ENCODE data around the gene MC5R.
"Not testable (repeated sequence)": the region's sequence is repeated elsewhere in the genome, so short reads cannot be mapped to it uniquely, and the experiment has no call there.

MC5R gene

GRCh38 chr18:13836559-13836958 is 12.6 kb downstream of the MC5R start:
- no peak overlapping the region for H3K27ac ChIP-seq
- no peak for TF ChIP-seq CTCF (conservative IDR thresholded peaks at IDR 0.05; ENCODE audit: low read depth, low read length)
- H2AFZ ChIP-seq (ENCODE audit: low read depth), result no peak overlapping the region
- H3K27me3 ChIP-seq (ENCODE audit: insufficient read depth, low read depth), result no peaks in the 10 kb centered on the region
- H3K4me2 ChIP-seq, result no peak overlapping the region
- no peaks in the 10 kb centered on the region for H4K20me1 ChIP-seq (ENCODE audit: insufficient read depth)
- no peaks in the 10 kb centered on the region for H3K79me2 ChIP-seq (ENCODE audit: insufficient read depth, low read depth)
- no peak overlapping the region for H3K4me3 ChIP-seq (IDR thresholded peaks at IDR 0.05; ENCODE audit: insufficient read depth, low read depth, low read length)
- H3K9ac ChIP-seq, result no peak overlapping the region
- H3K4me1 ChIP-seq (ENCODE audit: low read depth, poor library complexity, severe bottlenecking), result no peaks in the 10 kb centered on the region
- no peaks in the 10 kb centered on the region for H3K36me3 ChIP-seq (ENCODE audit: insufficient read depth)

GRCh38 chr18:13849791-13850190 is 25.8 kb downstream of the MC5R start:
- TF ChIP-seq CTCF (conservative IDR thresholded peaks at IDR 0.05; ENCODE audit: low read depth, low read length), result no peak
- H3K4me1 ChIP-seq (ENCODE audit: low read depth, poor library complexity, severe bottlenecking), result no peaks in the 10 kb centered on the region
- no peaks in the 10 kb centered on the region for H3K79me2 ChIP-seq (ENCODE audit: insufficient read depth, low read depth)
- no peak overlapping the region for H3K9ac ChIP-seq
- H3K36me3 ChIP-seq (ENCODE audit: insufficient read depth), result no peaks in the 10 kb centered on the region
- H4K20me1 ChIP-seq (ENCODE audit: insufficient read depth), result no peaks in the 10 kb centered on the region
- no peak overlapping the region for H3K4me3 ChIP-seq (IDR thresholded peaks at IDR 0.05; ENCODE audit: insufficient read depth, low read depth, low read length)
- no peak overlapping the region for H3K4me2 ChIP-seq
- H3K27ac ChIP-seq, result no peak overlapping the region
- H2AFZ ChIP-seq (ENCODE audit: low read depth), result no peak overlapping the region
- no peaks in the 10 kb centered on the region for H3K27me3 ChIP-seq (ENCODE audit: insufficient read depth, low read depth)

GRCh38 chr18:13862898-13863297 is 38.9 kb downstream of the MC5R start:
- H2AFZ ChIP-seq (ENCODE audit: low read depth); H4K20me1 ChIP-seq (ENCODE audit: insufficient read depth); H3K36me3 ChIP-seq (ENCODE audit: insufficient read depth); H3K4me1 ChIP-seq (ENCODE audit: low read depth, poor library complexity, severe bottlenecking); H3K27me3 ChIP-seq (ENCODE audit: insufficient read depth, low read depth); H3K79me2 ChIP-seq (ENCODE audit: insufficient read depth, low read depth); H3K4me3 ChIP-seq (IDR thresholded peaks at IDR 0.05; ENCODE audit: insufficient read depth, low read depth, low read length); H3K27ac ChIP-seq; H3K4me2 ChIP-seq; H3K9ac ChIP-seq: not testable (repeated sequence)

GRCh38 chr18:13868501-13869271 is 44.7 kb downstream of the MC5R start:
- Histone ChIP-seq H3K79me2 (ENCODE audit: insufficient read depth, low read depth) (no peaks in the 10 kb centered on the region), H4K20me1 (ENCODE audit: insufficient read depth) (no peaks in the 10 kb centered on the region), H3K4me1 (ENCODE audit: low read depth, poor library complexity, severe bottlenecking) (no peaks in the 10 kb centered on the region), H3K27me3 (ENCODE audit: insufficient read depth, low read depth) (no peaks in the 10 kb centered on the region), H3K4me2 (no peak overlapping the region), H3K9ac (no peak overlapping the region), H2AFZ (ENCODE audit: low read depth) (no peak overlapping the region), H3K36me3 (ENCODE audit: insufficient read depth) (no peaks in the 10 kb centered on the region), H3K4me3 (IDR thresholded peaks at IDR 0.05; ENCODE audit: insufficient read depth, low read depth, low read length) (no peak overlapping the region), H3K27ac (no peak overlapping the region)
- TF ChIP-seq CTCF (conservative IDR thresholded peaks at IDR 0.05; ENCODE audit: low read depth, low read length), result no peak

GRCh38 chr18:13871701-13872100 is 47.8 kb downstream of the MC5R start:
- H3K9ac ChIP-seq, result no peak overlapping the region
- no peaks in the 10 kb centered on the region for H3K36me3 ChIP-seq (ENCODE audit: insufficient read depth)
- no peaks in the 10 kb centered on the region for H3K27me3 ChIP-seq (ENCODE audit: insufficient read depth, low read depth)
- no peak overlapping the region for H3K27ac ChIP-seq
- no peak overlapping the region for H3K4me2 ChIP-seq
- no peak for TF ChIP-seq CTCF (conservative IDR thresholded peaks at IDR 0.05; ENCODE audit: low read depth, low read length)
- H3K79me2 ChIP-seq (ENCODE audit: insufficient read depth, low read depth), result no peaks in the 10 kb centered on the region
- H2AFZ ChIP-seq (ENCODE audit: low read depth), result no peak overlapping the region
- H3K4me1 ChIP-seq (ENCODE audit: low read depth, poor library complexity, severe bottlenecking), result no peaks in the 10 kb centered on the region
- no peak overlapping the region for H3K4me3 ChIP-seq (IDR thresholded peaks at IDR 0.05; ENCODE audit: insufficient read depth, low read depth, low read length)
- no peaks in the 10 kb centered on the region for H4K20me1 ChIP-seq (ENCODE audit: insufficient read depth)

Data from KMS-11 (cell line).